ENCODE results near the gene RPL26.

RPL26 gene

GRCh38 chr17:8409966-8410882, 27.2 kb upstream of the RPL26 start:
- peak; percentile 43 for DNase-seq (ENCODE audit: low read depth)
- peak; percentile 90 for TF ChIP-seq CTCF (IDR thresholded peaks at IDR 0.05; ENCODE audit: low read depth, low read length, missing control alignments)
- no peak overlapping the region for H3K4me3 ChIP-seq (ENCODE audit: low read depth, low read length)

GRCh38 chr17:8408371-8408770, 25.4 kb upstream of the RPL26 start:
- no peak overlapping the region for H3K4me3 ChIP-seq (ENCODE audit: low read depth, low read length)

GRCh38 chr17:8406174-8406573, 23.2 kb upstream of the RPL26 start:
- no peak overlapping the region for H3K4me3 ChIP-seq (ENCODE audit: low read depth, low read length)

More at GRCh38 chr17:8408371-8408770, 25.4 kb upstream of the RPL26 start:
- TF ChIP-seq CTCF (IDR thresholded peaks at IDR 0.05; ENCODE audit: low read depth, low read length, missing control alignments): no peak
- no peak for DNase-seq (ENCODE audit: low read depth)

GRCh38 chr17:8405499-8406016, 22.6 kb upstream of the RPL26 start:
- H3K4me3 ChIP-seq (ENCODE audit: low read depth, low read length): no peak overlapping the region
- TF ChIP-seq CTCF (IDR thresholded peaks at IDR 0.05; ENCODE audit: low read depth, low read length, missing control alignments): no peak
- DNase-seq (ENCODE audit: low read depth): no peak

More at GRCh38 chr17:8406174-8406573, 23.2 kb upstream of the RPL26 start:
- TF ChIP-seq CTCF (IDR thresholded peaks at IDR 0.05; ENCODE audit: low read depth, low read length, missing control alignments): no peak
- DNase-seq (ENCODE audit: low read depth): no peak

GRCh38 chr17:8402921-8403536, 20.0 kb upstream of the RPL26 start:
- H3K4me3 ChIP-seq (ENCODE audit: low read depth, low read length): no peak overlapping the region
- no peak for TF ChIP-seq CTCF (IDR thresholded peaks at IDR 0.05; ENCODE audit: low read depth, low read length, missing control alignments)
- DNase-seq (ENCODE audit: low read depth): no peak

- no peak for DNase-seq (ENCODE audit: low read depth)
Measured at GRCh38 chr17:8401107-8401506, 18.1 kb upstream of the RPL26 start.

More at GRCh38 chr17:8401107-8401506, 18.1 kb upstream of the RPL26 start:
- TF ChIP-seq CTCF (IDR thresholded peaks at IDR 0.05; ENCODE audit: low read depth, low read length, missing control alignments): no peak
- H3K4me3 ChIP-seq (ENCODE audit: low read depth, low read length): no peak overlapping the region
